ENCODE data around the gene AKAP8L.

GRCh38 chr19:15427350-15427700, 8.5 kb upstream of the AKAP8L start:
- TF ChIP-seq CTCF (IDR thresholded peaks at IDR 0.05) (no peak), POLR2A (IDR thresholded peaks at IDR 0.05) (no peak)
